Activated CD8-positive, alpha-beta memory T cell treated with anti-CD3 and anti-CD28 coated beads, Interleukin-2, amount 50 U/mL, for 24 hours (primary cell): ENCODE measurements around the gene ETFB.

Experiments used
- DNase-seq: peaks from one replicate; pipeline ENCODE4 v3.0.0-alpha.2; 2020; ENCODE audit errors: extremely low read depth

The ETFB gene

DNA sequence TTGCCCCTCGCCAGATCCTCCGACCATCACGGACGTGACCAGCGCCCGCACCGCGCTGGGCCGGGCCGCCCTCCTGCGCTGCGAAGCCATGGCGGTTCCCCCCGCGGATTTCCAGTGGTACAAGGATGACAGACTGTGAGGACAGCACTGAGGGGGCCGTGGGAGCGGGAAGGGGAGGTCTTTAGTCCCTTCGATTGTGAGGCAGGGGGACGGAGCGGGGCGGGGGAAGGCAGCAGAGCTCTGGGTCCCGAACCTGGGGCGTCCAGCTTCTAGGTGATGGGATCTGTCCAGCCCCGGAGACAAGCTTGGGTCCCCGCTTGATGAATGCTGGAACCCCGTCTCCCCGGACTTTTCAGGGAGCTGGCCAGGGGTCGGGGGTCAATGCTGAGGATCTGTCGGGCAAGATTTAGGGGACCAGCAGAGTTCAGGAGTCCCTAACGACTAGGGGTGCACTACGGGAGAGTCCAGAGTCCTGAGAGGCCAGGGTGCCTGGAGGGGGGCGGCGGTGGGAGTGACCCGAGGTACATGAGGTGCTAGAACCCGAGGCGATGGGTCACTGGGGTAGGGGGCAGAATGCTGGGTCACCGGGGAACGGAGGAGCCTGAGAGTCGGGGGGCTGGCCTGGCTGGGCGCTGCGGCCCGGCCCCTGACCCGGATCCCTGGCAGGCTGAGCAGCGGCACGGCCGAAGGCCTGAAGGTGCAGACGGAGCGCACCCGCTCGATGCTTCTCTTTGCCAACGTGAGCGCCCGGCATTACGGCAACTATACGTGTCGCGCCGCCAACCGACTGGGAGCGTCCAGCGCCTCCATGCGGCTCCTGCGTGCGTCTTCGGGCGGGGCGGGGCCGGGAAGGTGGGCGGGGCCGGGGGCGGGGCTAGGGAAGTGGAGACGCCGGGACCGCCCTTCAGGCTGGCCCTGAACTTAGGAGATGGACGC, 38.9 kb downstream of the ETFB start:
- DNase-seq = no peak

DNA sequence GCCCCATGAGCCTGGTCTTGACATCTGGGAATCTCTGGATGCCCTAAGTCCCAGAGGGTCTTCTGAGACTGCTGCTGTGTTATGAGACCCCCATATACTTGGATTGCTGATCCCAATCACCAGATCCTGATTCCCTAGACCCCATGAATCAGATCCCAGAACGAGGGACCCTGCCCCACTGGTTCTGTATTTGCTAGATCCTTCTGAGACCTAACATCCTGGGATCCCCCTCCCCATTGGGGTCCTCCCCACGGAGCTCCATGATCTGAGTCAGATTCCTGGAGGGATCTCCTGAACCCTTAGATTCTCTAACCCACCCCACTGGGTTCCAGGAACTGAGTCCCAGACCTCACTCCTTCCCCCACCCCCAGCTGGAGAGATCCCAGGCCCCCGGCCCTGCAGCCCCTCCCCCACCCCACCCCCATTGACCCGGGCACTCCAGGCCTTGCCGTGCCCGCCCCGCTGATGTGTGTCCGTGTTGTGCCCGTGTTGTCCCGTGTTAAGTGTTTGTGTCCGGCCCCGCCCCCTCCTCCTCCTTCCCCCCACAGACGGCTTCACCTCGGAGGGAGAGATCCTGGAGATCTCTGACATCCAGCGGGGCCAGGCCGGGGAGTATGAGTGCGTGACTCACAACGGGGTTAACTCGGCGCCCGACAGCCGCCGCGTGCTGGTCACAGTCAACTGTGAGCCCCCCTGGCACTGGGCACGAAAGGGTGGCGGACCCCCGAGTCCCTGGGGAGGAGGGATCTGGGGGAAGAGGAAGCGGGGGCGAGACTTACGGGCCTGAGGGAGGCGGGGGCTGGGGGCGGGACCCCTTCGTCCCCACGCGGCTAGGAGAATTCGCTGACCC, 39.7 kb downstream of the ETFB start:
- no peak for DNase-seq

DNA sequence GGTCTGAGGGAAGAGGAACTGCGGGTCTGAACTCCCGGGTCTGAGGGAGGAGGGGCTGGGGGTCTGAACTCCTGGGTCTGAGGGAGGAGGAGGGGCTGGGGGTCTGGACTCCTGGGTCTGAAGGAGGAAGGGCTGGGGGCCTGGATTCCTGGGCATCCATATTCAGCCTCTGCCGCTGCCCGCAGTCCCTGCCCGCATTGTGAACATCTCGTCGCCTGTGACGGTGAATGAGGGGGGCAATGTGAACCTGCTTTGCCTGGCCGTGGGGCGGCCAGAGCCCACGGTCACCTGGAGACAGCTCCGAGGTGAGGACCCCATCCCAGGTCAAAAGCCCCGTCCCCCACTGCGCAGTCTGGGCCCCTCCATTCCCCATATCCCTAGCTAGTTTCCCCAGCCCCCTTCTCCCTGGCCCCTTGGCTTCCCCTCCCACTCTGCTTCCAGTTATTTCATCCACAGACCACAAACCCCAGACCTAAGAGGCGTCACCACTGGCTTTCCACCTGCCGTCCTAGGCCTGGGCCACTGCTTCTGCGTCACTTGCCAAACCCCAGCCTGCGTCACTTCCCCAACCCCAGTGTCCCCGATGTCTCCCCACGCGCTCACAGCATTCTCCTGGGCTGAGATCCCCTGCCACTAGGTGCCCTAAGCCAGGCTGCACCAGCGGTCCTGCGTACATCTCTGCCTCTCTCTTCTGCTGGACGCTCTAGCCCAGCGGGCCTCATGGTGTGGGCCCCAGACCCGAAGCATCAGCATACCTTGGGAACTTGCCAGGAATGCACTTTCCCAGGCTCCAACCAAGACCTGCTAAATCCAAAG, 40.8 kb downstream of the ETFB start:
- no peak for DNase-seq

DNA sequence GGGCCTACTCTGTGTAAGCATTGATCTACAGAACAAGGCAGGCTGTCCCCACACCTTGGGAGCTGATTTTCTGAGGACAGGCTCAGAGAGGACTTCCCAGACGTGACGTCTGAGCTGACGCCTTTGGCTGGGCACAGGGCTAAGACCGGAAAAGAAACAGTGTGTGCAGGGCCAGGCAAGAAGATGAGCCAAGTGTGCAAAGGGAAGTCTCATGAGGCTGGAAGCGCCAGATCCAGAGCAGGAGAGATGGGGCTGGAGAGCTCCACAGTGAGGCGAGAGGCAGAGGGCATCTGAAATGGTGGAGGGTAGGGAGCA, 42.1 kb downstream of the ETFB start:
- DNase-seq = no peak

DNA sequence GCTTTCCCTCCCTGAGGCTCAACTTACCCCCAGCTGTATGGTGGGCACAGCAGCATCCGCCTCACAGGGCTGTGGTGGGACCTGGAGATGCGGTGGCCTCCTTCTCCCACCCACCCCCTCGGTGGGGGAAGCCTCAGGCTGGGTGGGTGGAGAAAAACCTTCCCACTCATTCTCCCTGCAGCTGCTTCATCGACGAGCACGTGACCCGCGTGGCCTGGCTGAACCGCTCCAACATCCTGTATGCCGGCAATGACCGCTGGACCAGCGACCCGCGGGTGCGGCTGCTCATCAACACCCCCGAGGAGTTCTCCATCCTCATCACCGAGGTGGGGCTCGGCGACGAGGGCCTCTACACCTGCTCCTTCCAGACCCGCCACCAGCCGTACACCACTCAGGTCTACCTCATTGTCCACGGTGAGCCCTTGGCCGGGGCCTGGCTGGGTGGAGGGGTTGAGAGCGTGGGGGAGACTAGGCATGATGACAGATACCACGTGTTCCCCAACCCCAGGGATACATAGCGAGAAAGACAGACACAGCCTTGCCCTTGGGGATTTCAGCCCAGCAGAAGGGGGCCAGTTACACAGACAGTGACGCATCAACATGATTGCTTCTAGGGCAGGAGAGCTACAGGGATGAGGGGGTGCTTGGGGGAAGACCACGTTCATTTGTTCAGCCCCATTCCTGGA, 42.6 kb downstream of the ETFB start:
- DNase-seq = no peak

DNA sequence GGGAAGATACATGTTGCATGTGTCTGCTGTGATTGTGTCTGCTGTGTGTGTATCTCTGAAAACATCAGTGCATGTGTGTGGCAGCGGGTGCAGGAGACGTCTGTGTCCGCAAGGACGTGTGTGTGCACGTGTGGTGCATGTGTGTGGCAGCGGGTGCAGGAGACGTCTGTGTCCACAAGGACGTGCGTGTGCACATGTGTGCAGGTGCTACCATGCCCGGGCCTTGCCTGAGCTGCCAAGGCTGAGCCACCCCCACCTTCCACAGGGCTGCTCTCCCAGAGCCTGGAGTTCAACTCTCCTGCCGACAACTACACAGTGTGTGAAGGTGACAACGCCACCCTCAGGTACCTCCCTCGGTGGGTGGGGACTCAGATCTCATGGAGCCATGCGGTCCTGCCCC, 44.4 kb downstream of the ETFB start:
- no peak for DNase-seq

DNA sequence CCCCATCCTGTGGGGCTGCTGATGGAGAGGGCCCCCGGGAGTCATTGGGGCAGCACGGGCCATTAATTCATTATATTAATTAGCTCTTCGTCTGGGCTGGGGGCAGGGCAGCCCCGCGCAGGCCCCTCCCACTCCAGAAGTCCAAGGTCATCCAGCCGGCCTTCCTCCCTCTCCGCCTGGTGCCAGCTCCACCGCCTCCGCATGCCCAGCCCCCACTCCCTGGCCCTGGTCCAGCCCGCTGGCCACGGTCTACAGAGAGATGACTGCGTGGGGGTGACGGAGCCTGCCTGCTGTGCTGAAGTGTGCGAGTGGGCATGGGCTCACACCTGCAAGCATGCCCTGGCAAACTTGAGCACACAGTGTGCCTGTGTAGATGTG, 45.9 kb downstream of the ETFB start:
- no peak for DNase-seq

DNA sequence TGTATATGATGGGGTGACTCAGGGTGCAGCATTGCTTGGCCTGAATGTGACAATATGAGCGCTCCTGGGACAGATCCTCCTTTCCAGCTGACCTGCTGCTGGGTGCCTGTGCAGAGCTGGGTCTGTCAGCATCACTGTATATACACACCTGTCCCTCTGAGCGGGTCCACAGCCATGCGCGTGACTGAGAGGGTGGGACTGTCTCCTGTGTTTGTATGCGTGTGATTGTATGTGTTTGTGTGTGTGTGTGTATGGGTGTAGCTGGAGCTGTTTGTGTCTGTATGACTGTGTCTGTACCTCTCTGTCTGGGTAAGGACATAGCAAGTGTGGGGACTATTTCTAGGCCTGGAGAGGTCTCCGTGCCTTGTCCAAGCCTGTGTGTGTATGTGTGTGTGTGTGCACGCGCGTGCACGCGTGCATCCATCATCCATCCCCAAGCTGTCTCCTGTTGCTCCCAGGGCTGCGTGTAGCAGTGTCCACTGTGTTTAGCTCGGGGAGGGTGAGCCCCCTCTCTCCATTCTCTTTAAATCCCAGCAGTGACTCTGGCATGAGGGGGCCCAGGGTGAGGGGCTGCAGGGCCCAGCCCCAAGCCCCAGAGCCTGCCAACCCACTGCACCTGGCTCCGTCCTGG, 46.4 kb downstream of the ETFB start:
- no peak for DNase-seq

DNA sequence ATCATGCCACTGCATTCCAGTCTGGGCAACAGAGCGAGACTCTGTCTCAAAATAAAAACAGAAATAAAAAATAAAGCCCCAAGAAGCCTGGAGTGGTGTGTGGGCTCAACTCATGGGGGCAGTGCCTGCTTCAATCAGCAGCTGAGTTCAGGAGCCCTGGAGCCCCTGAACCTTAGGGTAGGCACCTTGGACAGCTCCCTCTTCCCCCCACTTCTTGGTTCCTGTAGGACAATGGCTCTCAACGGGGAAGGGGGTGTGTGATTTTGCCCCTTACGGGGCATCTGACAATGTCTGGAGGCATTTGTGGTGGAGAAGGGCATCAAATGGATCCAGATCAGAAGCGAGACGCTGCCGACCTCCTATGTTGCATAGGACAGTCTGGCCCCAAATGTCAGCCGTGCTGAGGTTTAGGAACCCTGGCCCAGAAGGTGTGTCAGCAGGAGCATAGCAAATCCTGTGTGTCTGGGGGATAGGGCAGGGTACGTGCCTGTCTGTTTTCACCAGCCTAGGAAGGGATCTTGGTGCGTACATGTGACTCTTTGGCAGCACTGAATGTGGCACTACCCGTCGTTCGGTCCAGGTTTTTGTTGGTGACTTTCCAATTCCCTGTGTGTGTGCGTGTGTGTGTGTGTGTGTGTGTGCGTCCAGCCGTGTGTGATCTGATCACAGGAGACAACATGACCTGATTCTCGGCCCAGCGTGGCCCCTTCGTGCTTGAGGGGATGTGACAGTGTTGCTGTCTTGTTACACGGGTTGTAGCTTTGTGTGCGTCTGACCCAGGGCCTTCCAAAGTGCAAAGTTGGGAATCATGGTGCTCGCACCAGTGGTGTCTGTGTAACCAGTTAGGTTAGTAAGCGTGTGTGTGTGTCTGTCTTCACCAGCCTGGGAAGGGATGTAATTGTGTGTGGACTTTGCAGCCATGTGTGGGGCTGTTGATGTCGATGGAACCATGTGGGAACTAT, 47.2 kb downstream of the ETFB start:
- no peak for DNase-seq

DNA sequence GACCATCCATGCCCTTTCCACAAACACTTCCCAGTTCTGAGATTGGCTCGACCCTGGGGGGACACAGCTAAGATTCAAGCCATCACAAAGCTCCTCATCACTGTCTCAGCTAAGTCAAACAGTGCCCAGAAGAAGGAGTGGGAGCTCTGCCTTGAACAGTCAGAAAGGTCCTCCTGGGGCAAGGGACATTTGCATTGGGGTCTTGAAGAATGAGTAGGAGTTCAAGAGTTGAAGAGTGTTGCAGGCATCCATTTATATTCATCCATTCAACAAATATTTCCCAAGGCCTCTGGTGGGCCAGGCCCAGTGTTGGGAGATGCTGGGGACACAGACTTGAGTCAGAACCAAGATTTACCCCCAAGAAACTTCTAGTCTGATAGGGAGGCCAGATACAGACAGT, 48.2 kb downstream of the ETFB start:
- no peak for DNase-seq

DNA sequence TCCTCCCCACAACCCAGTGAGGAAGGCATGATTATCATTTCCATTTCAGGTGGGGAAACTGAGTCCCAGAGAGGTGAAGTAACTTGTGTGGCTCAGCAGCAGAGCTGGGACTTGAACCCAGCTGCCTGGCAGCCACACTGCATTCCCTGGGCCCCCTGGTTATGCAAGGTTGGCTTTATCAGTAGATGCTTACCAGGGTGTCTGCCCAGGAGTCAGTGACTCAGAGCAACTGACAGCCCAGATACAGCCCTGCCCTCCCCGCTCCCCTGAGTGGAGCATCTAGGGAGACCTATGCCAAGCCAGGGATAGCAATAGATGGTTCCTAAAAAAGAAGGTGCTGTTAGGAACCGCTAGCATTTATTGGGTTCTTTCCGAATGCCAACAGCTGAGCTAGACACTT, 48.8 kb downstream of the ETFB start:
- no peak for DNase-seq

DNA sequence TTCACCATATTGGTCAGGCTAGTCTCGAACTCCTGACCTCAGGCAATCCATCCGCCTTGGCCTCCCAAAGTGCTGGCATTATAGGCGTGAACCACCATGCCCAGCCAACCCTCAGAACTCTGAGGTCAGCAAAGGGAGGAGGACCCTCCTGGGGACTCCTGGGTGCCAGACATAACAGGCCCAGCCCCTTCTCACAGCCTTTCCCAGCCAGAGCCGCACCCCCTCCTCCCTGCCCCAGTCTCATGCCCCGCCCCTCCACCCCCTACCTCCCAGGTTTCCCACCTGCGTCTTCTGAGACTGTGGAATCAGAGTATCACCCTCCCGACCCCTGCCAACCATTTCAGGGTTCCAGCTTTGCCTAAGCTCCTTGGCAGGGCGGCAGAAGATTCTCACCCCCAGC, 49.5 kb downstream of the ETFB start:
- DNase-seq = no peak

DNA sequence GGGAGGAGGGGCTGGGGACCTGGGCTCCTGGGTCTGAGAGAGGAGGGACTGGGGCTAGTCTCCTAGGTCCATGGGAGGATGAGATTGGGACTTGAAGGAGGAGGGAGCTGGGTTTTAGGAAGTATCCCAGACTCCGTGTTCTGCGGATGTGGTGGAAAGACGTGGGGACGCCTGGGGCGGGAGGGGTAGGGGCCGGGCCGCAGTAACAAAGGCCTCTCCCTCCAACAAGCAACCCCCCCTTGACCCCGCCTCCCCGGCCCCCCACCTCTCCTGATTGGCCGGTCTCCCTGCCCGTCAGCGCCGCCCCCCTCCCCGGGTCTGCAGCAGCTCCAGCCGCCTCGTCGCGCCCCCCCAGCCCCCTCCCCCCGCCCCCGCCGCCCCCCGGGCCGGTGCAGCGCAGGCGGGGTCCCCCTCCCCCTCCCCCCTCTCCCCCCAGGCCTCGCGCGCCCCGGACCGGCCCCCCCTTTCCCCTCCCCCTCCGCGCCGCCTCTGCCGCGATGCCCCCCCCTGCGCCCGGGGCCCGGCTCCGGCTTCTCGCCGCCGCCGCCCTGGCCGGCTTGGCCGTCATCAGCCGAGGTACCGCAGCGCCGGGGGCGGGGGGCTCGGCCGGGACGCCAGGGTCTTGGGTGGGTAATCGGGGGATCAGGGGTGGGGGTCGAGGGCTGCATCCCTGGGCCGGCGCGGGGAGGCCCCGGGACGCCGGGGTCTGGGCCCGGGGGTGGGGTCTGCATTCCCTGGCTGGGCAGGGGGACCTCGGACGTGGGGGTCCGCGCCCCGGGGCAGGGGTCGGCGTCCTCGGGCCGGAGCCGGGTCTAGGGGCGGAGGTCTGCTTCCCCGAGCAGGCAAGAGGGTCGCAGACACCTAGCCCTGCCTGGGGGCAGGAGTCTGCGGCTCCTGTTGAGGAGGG, 54.6 kb downstream of the ETFB start, which contains the start of gene IGLON5:
IGLON5 (plus strand) TSS at position 294 of the 907 bp plus-strand sequence; CDS start at position 498, 204 bp downstream.
- DNase-seq = no peak

DNA sequence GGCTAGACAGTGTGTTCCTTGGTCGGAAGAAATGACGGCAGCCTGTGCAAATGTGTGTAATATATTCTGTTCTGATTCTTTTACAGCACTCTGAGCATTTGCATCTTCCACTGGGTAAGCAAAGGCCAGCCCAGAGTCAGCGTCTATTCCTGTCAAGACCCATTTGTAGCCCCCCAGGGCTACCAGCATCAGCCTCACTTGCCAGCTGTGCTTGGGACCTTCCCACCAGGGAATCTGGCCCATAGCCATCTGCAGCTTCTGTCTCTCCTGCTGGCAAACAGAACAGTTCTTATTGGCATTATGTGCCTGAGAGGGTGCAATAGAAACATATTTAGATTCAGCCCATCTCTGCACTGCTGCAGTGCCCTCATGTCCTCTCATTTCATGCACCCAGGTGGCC, 60.7 kb downstream of the ETFB start:
- no peak for DNase-seq

DNA sequence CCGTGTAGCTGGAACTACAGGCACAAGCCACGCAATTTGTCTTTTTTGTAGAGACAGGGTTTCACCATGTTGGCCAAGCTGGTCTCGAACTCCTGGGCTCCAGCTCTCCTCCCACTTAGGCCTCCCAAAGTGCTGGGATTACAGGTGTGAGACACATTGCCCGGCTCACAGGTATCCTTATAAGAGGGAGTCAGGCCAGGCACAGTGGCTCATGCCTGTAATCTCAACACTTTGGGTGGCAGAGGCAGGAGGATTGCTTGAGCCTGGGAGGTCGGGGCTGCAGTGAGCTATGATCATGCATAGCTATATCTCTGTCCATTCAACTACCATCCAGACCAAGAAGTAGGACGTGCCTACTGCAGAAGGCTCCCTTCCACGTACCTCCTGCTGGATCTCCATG, 64.9 kb downstream of the ETFB start:
- DNase-seq = no peak

DNA sequence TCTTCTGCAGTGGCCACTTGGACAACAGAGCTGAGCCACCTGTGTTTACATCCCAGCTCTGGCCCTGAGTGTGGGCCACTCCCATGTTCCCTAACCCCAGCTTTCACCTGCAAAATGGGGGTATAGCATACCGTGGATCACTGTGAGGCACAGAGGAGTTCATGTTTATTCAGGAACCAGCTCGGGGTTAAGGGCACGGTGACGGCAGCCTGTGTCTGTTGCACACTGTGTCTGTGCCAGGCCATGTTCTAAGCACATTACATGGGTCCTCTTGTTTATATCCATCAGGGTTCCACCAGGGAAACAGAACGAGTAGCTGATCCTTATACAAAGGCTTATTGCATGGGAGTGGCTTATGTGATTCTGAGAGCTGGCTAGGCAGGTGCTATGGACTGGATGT, 68.8 kb downstream of the ETFB start:
- DNase-seq = no peak

DNA sequence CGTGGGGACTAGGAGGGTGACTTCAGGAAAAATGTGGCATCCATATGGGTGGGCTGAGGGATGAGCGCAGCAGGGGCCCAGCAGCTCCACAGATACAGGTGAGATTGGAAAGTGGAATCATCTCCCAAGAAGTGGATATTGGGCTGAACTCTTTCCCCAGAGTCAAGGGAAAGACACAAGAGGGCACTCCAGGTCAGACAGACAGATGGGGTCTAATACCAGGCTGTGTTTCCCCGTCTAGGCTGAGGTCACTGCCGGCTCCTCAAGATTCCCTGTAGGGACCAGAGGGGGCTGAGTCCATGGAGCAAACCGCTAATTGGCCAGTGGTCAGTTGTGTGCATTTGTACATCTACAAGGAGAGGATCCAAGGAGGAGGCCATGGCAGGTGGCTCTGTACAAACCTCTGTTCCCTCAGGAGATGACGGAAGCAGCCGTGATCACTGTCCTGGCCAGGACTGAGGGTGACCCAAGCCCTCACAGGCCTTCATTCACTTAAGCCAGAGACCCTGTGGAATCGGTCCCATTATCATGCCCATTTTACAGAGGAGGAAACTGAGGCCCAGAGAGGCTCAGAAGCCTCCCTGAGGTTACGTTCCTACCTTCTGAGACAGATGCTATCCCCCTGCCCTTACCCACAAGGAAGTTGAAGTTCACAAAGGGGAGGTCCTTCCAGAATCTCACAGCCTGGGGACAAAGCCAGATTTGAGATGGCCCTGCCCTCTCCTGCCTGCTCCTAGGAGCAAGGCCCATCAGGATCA, 69.7 kb downstream of the ETFB start:
- DNase-seq = no peak
